GM19023 (cell line): ENCODE data around the gene MEGF8.

ENCODE experiments used
- ATAC-seq: cut with Tn5 transposase; IDR thresholded peaks from one replicate; pipeline ENCODE4 v1.9.1; 2021; ENCODE audit warnings: mild to moderate bottlenecking, moderate library complexity; ENCODE audit not compliant: unreplicated experiment

MEGF8 gene

GRCh38 chr19:42376177-42376555, 50.7 kb downstream of the MEGF8 start:
- no peak for ATAC-seq

GRCh38 chr19:42378225-42379215, 53.1 kb downstream of the MEGF8 start:
- no peak for ATAC-seq

- ATAC-seq: no peak
Measured at GRCh38 chr19:42380155-42380554, 54.7 kb downstream of the MEGF8 start.

DNA sequence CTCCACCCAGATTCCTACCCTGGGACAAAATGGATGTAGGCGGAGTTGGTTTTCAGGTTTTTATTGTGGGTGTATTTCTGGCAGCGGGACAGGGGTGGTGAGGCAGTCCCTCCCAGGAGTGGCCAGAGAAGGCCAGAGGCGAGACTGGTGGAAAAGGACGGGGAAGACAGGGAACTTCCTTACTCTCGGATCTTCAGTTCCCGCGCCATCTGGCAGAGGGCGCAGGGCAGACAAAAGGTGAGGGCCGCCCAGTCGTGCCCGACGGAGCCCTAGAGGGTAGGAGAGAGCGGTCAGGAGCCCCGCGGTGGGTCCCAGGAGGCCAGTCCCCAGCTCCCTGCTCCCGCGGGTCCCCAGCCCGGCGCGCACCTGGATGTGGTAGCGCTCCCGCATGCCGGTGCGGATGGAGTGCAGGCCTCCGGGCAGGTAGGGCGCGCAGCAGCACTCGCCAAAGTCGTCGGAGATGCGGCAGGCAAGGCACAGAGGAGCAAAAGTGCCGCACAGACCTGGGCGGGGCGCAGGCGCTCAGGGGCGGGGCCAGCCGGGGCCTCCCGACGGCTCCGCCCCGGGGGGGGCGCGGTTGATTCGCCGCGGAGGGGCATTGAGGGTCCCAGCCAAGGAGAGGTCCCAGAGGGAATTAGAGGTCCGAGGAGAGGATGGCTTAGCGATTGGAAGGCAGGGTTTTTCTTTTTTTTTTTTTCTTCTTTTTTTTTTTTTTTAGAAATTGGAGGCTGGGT, 61.7 kb downstream of the MEGF8 start:
- no peak for ATAC-seq

DNA sequence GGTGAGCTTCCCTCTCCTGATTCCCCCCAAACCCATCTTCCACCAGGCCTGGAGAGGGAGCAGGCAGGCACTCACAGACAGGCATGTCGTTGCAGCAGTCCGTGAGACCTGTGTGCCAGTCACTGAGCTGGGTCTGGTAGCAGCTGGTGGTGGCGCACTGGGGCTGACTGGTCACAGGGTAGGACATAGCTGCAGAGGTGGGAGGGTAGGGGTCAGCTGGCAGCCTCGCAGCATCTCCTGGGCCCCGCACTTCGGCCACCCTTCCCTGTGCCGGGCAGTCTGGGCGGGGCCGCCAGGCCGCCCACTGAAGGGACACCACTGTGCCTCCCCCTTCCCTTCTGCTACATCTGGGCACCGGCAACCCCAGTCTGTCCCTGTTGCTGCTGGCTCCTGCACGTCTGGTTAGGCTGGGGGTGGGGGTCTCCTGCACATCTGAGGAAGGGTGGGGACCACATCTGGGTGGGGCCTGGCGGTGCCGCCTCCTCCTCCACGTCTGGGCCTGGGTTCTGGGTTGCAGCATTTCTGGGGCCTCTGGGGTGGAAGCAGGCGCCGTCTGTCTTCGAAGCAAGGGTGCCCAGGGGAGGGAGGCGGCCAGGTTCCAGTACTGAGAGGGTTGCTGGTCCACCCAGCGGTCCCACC, 63.5 kb downstream of the MEGF8 start:
- ATAC-seq: no peak

DNA sequence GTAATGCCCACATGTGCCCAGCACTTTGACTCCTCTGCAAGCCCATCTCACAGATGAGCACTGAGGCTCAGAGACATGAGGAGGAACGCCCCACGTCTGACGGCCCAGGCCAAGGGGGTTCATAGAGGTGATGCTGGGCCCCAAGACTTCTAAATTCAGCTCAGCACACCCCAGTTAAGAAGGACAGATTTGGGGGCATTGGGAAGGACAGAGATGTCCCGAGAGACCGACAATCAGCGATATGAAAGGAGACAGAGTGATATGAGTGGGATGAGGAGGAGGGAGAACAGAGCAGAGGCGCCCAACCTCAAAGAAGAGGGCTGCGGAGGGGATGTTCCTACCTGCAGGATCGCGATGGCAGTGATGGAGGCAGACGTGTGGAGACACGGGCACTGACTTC, 64.5 kb downstream of the MEGF8 start, which contains the start of gene CNFN:
TSS of gene CNFN (minus strand) at position 399 of the 400 bp plus-strand sequence. CDS start 1,260 bp downstream, outside the sequence.
- ATAC-seq: no peak

DNA sequence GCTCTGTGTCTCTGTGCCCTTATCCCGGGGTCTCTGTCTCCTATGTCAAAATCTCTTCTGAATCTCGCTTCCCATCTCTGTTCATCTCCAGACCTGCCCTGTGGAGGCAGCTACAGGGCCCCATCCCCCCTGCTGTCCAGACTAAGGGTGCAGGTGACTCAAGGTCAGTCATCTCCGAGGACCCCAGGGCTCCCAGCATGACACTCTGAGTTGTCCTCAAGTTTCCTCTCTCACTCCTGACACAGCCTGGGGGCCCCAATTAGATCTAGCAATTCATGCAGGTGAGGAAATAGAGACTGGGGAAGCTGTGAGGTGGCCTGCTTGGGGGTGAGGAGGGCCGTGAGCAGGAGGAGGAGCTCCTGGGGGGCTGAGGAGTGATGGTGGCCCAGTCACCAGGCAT, 66.7 kb downstream of the MEGF8 start:
- ATAC-seq: no peak

GRCh38 chr19:42394751-42395150, 69.3 kb downstream of the MEGF8 start:
- ATAC-seq: no peak

GRCh38 chr19:42396381-42397262, 71.2 kb downstream of the MEGF8 start:
- ATAC-seq: peak; percentile 96

DNA sequence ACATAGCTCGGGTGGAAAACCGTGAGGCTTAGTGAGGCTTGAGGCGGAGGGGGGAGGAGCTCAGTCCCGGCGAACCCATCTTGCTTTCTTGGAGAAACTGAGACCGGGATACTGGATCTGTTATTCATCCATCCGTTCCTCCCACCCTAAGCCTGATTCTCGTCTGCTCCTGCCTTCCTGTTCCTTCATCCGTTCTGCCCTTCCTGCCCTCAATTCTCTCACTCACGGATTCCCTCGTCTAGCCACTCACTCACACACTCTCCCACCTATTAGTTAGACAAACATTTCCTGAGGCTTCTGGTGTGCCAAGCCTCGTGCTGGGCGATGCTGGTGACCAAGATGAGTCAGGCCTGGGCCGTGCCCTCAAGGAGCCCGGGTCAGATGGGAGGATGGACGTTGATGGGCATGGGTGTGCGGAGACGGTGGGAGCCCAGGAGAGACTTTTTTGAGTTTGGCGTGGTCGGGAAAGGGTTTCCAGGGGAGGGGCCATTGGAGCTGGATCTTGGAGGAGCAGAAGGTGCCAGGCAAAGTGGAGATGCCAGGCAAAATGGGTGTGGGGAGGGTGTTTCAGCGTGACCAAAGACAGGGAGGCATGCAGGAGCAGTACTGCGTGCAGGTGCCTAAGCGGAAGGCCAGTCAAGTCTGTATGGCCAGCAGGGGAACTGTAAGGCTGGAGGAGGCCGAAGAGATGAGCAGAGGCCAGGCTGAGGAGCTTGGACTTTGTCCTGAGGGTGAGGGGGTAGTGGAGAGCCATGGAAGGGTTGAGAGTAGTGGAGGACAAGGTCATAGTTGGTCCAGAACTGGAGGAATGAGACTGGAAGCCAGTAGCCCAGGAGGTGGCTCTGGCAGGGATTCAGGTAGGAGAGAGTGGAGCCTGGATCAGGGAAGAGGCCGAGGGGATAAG, 72.1 kb downstream of the MEGF8 start:
- ATAC-seq: no peak

DNA sequence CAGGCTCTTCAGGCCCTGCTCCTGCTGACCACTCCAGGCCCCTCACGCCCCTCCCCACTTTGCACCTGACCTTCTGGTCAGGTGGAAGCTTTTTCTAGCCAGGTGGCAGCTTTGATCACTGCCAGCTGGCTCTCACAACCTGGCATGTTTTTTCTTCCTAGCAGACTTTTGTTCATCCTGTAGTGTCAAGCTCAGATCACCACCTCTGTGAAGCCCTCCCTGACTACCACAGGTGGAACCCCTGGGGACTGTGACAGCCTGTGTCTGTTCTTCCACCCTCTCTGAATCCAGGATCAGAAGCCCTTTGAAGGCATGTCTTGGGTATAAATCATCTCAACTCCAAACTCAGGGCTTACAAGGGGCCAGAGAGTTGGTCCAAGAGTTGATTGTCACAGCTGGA, 75.0 kb downstream of the MEGF8 start:
- ATAC-seq: no peak

DNA sequence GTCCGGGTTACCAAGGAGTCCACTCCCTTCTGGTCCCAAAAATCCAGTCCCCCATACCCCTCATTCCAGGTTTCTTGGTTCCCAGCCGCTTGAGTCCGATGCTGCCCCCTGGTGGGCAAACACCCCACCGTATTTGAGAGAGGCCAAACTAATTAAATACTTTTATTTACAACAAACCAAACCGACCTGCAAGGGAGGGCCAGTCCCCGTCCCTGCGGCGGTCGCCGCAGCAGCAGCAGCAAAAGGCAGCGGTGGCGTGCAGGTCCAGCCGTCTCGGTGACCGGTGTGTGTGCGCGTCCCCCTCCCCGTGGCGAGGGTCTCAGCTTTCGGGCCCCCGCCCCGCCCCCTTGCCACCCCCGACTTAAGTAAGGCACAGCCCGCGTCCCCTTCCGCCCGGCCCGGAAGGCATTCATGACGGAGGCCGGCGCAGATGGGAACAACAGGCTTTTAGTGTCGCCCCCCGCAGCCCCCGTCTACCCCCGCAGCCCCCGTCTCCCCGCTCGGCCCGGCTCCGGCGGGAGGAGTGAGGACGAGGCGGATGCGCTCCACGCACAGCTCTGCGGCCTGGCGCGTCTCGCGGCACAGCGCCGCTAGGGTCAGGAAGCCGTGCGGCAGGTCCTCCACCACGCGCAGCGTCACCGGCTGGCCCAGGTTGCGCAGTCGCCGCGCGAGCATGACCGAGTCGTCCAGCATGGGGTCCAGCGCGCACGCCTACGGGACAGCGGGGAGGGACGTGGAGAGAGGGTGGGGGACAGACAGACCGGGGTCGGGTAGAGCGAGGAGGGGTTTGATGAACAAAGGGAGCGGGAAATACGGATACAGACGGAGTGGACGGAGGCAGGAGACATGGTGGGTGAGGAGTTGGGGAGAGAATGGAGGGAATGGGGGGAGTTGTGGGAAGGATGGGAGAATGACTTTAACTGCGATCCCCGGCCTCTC, 76.2 kb downstream of the MEGF8 start:
- ATAC-seq: no peak

DNA sequence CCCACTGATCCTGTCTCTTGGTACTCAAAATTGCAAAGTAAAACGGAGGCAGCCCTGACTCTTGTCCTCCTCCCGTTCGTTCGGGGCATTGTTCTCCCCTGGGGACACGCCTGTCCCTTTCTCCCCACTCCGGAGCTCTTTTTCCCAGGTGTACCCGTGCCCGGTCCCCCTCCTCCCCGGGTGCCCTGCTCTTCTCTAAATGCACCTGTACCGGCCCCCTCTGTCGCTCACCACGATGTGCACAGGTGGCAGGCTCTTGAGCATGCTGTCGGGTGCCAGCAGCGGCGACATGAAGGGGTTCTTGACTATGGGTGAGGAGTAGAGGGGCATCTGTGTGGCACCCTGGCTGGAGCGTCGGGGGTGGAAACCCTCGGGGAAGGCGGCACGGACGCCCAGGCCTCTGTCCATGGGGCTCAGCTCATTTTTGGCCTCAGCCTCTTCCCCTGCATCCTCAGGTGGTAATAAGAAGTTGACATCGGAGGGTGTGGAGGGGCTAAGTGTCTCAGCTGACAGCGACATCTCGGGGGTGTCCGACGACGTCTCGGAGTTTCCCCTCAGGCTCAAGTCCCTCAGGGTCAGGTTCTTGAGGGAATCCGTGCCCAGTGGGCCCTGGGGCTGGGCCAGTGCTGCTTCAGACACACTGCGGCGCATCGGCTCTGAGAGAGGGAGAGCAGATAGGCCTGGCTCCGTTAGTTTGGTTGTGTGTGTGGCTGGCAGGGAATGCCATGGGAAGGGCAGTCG, 77.1 kb downstream of the MEGF8 start:
- ATAC-seq: no peak

DNA sequence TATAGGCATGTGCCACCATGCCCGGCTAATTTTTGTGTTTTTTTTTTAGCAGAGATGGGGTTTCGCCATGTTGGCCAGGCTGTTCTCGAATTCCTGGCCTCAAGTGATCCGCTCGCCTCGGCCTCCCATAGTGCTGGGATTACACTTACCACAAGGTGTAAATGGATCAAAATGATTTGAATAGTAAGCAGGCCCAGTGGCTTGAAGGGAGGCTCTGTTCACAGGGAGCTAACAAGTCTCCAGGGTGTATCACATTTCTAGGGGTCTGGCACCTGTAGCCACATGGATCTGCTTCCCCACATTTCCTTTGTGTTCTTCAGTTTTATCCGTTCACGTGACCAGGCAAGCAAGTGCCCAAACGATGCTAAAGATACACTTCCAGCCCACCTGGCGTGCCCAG, 78.2 kb downstream of the MEGF8 start:
- ATAC-seq: no peak

GRCh38 chr19:42406111-42406510, 80.7 kb downstream of the MEGF8 start:
- no peak for ATAC-seq

DNA sequence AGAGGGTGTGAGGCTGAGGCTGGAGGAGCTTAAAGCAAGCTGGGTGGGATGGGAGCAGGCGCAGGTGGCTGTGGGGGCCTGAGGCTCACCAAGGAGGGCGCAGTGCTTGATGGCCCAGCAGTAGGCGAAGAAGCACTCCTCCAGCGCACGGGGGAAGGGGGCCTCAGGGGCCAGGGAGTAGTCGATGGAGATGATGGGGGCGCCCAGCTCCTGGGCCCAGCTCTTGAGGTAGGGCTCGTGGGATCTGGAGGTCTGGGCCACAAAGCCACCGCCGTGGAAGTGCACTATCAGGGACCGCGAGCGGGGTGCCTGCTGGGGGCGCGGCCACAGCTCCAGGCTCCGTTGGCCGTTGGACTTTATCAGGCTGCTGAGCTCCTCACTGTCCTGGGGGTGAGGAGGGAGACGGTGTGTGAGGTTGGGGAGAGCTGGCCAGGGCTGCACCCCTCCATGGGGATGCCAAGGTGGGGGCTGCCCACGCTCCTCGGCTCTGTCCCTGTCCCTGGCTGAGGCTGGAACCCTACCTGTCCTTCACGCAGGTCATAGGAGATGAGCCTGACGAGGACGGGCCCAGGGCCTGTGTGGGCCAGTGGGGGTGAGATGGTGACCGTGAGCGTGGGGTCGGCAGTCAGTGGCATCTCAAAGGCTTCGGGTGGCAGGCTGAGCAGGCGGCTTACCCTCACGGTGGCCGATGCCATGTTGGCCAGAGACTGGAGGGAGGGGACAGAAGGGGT, 81.8 kb downstream of the MEGF8 start:
- ATAC-seq: no peak

GRCh38 chr19:42407816-42408175, 82.4 kb downstream of the MEGF8 start:
- ATAC-seq: no peak
